COR-L47 (cell line): ENCODE results near the gene TBC1D24.
"Not testable (repeated sequence)": the region's sequence is repeated elsewhere in the genome, so short reads cannot be mapped to it uniquely, and the experiment has no call there.

ENCODE experiments used
- DNase-seq: peaks from one replicate; lab custom pipeline; 2025; lab: John Stamatoyannopoulos, UW

Gene TBC1D24

DNA sequence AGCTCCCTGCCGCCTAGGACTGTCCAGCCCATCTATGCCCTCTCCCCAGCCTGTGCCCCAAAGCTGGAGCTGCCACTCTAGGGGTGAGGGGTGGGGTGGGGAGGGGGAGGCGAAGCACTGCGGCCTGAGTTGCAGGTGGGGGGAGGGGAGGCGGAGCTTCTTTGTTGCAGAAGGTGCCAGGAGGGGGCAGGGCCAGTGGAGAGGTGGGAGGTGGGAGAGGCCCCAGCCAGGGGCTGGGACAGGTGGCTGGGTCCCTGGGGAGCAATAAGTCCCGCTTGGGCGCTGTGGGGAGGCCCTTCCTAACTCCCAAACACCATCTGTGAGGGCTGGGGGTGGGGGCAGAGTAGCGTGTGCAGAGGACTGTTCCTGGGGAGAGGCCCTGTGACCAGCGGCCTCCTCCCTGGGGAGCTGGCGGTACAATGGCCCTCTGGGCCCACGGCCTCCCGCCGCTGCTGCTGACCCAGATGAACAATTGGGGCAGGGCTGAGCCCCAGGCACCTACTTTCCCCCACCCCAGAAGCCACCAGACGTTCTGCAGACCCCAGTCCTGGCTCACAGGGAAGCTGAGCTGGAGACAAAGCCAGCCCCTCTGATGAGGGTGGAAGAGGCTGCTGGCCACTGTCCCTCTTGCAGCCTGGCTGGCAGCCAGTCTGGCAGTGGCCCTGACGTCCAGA is 6.1 kb upstream of the TBC1D24 start:
- peak; percentile 91 for DNase-seq

DNA sequence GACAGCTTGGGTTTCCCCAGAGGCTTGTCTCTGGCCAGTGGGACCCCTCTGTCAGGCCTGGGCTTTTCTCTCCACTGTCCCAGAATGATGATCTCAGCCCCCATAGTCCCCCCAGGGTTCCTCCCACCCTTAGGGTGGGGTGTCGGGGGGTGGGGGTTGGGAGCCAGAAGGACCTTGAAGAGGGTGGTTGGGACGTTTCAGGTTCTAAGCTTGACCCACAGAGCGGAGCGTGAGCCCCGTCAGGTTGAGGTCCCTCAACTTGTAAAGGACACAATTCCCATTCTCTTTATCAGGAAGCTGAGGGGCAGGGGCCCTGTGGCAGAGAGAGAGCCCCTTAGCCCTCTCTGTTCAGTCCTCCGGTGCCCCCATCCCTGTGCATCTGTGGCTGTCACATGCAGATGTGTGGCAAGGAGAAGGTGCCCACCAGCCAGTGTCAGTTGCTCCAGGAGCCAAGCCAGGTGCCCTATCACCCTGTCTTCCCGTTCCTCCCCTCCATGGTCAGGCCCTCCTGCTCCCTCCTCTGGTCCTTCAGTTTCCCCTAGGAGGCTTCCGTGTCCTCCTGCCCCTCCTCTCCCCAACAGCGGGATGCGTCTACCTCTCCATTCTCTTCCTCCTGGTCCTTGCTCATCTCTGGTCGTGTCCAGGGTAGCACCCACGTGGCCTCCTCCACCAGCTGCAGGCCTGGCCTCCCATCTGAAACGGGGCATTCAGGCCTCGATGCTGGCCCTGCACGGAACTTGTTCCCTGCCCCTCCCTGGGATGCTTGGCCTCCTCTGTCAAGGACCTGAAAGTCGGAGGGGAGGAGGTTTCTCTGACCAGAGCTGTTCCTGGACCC is 5.3 kb upstream of the TBC1D24 start:
- DNase-seq, result no peak

DNA sequence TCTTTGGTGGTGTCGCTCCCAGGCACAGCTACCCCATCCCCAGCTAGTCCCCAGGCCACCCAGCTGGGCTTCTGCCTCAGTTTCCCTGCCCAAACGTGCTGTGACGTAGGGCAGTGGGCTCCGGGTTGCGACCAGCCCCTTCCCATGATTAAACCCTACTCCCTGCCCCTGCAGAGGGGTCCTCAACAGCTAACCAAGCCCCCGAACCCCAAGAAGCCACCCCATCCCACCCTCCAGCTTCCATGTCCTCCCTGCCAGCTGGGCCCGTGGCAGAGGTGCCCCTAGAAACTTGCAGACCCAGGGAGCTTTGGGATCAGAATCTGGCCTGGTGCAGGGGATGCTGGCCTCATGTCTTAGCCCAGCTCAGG is 4.7 kb upstream of the TBC1D24 start:
- no peak for DNase-seq

DNA sequence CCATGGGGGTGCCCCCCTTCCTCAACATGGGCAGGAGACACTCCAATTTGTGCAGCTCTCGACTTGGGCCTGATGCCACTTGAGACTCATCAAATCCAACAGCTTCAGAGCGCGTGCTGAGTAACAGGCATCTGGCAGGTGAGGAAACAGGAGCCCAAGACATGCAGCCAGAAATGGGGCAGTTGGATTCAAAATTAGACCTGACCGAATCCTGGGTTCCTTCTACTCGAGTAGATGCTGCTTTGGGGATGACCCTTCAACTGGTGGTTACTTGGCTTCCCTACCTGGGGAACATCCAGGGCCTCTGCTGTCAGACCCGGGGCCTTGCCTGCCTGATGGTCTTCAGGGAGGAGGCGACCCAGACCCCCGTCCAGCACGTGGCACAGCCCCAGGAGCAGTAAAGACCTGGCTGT is 4.3 kb upstream of the TBC1D24 start:
- DNase-seq, result peak; percentile 64

DNA sequence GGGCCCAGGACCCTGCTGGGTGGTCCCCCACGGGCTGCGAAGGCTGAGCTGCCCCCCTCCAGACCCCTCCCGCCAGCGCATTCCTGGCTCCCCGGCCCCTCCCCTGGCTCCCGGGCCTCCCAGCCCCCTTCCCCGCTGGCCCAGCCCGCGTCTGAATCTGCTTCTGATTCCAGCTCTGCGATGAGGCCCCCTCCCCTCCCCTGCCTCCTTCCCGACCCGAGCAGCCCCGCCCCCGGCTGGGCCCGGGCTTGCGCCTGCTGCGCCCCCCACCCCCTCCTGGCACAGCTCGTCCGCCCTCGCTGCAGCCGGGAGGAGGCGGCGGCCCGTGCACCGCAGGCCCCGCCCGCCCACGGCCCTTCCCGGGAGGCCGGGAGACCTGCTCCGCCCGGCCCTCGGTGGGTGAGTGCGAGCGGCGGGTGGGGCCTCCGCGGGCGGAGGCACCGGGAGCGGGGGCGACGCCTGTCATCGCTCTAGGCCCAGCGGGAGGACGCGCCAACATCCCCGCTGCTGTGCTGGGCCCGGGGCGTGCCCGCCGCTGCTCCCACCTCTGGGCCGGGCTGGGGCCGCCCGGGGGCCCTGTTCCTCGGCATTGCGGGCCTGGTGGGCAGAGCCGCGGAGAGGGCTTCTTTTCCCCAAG is 3.8 kb upstream of the TBC1D24 start, which contains the start of gene NTN3:
Gene NTN3 (plus strand): TSS at position 282 of the 637 bp plus-strand sequence. CDS start 405 bp downstream, outside the sequence.
- DNase-seq, result peak; percentile 81

DNA sequence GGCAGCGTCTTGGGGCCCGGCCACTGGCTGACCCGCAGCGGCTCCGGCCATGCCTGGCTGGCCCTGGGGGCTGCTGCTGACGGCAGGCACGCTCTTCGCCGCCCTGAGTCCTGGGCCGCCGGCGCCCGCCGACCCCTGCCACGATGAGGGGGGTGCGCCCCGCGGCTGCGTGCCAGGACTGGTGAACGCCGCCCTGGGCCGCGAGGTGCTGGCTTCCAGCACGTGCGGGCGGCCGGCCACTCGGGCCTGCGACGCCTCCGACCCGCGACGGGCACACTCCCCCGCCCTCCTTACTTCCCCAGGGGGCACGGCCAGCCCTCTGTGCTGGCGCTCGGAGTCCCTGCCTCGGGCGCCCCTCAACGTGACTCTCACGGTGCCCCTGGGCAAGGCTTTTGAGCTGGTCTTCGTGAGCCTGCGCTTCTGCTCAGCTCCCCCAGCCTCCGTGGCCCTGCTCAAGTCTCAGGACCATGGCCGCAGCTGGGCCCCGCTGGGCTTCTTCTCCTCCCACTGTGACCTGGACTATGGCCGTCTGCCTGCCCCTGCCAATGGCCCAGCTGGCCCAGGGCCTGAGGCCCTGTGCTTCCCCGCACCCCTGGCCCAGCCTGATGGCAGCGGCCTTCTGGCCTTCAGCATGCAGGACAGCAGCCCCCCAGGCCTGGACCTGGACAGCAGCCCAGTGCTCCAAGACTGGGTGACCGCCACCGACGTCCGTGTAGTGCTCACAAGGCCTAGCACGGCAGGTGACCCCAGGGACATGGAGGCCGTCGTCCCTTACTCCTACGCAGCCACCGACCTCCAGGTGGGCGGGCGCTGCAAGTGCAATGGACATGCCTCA is 3.1 kb upstream of the TBC1D24 start:
- no peak for DNase-seq

DNA sequence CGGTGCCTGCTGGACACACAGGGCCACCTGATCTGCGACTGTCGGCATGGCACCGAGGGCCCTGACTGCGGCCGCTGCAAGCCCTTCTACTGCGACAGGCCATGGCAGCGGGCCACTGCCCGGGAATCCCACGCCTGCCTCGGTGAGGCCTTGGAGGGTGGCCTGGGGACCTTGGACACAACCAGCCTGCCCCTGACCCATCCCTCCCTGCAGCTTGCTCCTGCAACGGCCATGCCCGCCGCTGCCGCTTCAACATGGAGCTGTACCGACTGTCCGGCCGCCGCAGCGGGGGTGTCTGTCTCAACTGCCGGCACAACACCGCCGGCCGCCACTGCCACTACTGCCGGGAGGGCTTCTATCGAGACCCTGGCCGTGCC is 2.5 kb upstream of the TBC1D24 start:
- no peak for DNase-seq

DNA sequence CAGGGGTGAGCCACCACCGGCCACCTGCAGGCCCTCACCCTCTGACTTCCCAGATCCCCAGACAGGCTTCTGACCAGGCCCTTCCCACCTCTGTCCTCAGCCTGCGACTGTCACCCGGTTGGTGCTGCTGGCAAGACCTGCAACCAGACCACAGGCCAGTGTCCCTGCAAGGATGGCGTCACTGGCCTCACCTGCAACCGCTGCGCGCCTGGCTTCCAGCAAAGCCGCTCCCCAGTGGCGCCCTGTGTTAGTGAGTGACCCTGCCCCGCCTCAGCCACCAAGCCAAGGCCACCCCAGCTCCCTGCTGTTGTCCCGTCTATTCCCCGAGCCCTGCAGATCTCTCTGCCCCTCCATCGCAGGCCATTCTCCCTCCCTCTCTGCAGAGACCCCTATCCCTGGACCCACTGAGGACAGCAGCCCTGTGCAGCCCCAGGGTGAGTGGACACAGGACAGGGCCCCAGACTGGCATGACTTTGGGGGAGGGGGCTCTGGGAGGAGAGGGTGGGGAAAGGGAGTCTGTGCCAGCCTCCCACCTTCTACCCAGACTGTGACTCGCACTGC is 2.0 kb upstream of the TBC1D24 start:
- DNase-seq, result no peak

DNA sequence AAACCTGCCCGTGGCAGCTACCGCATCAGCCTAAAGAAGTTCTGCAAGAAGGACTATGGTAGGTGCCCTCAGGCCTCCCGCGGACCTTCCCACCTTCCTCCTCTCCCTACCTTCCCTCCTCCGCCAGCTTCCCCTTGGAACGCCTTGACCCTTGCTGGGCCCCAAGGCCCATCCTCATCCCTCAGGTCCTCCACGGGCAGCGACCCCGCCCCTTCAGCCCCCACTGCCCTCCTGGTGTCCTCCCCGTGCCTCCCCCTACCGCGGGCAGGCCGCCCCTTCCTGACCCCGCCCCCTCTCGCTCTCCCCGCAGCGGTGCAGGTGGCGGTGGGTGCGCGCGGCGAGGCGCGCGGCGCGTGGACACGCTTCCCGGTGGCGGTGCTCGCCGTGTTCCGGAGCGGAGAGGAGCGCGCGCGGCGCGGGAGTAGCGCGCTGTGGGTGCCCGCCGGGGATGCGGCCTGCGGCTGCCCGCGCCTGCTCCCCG is 1.4 kb upstream of the TBC1D24 start:
- peak; percentile 30 for DNase-seq

DNA sequence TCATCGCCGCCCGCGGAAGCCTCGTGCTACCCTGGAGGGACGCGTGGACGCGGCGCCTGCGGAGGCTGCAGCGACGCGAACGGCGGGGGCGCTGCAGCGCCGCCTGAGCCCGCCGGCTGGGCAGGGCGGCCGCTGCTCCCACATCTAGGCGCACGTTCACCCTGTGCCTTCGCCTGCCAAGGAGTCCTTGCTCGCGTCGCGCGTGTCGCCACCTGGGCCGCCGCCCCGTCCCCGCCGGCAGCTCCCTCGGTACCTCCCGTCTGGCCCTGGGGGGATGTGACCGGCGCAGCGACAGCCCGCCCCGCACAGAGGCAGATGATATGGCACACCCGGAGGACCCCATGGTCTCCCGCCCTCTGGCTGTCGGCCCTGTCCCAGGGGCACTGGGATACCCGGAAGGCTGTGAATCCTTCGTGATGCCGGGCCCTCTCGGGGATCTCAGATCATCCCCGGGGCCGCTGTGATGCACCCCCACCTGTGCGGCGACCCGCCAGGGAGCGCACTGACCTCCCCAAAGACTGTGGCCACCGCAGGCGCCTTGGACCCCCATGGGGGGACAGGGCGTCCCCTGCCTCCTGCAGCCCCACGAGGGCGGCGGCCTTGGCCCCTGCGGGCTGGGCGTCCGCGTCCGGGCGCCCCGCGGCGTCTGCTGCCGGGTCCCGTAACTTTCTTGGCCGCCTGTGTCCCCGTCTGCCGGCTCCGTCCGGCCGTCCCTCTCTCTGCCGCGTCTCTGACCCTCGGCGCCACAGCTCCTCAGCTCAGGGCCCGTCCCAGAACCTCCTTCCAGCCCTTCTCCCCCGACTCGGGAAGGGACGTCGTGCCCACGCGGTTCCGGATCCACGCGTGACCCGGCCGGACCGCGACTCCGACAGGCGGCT is 689 bp upstream of the TBC1D24 start:
- peak; percentile 30 for DNase-seq

DNA sequence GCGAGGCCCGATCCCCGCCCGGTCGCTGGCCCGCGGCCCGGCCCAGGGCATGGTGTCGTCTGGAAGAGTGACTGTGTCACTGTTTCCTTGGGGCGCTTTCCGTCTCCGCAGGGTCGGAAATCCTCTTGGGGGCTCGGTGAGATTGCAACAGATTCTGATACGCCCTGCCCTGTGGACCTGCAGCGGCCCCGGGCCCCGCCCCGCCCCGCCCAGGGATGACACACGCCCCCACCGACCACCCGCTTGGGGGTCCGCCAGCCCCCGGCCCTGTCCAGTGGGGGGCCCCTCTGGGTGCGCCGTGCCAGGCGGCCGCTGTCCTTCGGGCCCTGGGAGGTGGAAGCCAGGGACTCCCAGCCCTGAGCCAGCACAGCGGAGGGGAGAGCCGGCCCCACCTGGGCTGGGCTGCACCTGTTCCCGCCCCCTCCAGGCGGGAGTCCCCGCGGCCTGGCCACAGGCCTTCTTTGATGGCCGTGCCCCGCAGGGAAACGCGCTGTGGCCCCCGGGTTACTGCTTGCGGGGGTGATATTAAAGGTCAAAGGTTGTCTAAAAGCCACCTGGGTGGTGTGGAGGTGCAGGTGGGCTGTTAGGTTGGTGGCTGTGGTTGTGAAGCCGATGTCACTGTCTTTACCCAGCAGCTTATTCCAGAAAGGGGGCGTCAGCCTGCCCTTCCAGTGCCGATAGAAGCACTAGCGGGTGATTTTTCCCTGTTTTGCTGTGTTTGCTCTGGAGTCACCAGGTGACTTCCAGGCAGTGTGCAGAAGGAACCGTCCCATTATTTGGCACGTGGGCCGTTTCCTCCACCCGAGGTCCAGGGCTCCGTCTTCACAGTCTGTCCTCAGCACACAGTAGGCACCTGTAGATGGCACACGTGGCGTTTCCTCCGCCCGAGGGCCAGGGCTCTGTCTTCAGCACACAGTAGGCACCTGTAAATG is 752 bp downstream of the TBC1D24 start:
- peak; percentile 44 for DNase-seq

DNA sequence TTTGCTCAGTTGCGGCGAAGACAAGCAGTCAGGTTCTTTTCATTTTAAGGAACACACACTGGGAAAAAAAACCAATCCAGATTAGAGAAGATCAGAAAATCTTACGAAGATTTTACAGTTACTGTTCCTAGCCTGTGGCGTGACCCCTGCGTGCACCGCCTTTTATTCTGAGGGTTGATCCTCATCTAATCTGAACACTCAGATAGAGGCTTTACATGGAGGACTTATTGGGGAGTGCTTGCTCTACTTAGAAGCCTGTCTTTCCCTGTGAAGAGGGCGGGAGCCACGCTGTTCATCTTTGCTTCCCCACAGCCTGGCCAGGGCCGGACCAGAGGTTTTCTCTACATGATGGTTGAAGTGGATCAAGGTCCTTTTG is 1.4 kb downstream of the TBC1D24 start:
- DNase-seq, result no peak

DNA sequence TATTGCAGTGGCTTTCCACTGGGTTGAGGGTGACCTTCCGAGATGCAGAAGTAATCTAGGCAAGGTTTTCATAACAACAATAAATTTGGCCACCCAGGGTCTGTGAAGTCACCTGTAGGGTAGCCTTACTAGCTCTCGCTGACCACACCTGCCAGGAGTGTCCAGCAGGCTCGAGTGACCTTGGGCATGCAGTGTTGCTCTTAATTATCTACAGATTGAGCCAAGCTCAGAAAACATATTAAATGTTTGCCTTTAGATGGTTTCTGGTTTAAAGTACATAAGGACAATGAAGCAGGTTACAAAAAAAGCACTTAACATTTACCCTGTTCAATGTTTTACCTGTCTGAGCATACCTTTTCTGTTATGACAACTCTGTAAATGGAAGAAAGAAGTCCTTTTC is 1.8 kb downstream of the TBC1D24 start:
- DNase-seq, result no peak

DNA sequence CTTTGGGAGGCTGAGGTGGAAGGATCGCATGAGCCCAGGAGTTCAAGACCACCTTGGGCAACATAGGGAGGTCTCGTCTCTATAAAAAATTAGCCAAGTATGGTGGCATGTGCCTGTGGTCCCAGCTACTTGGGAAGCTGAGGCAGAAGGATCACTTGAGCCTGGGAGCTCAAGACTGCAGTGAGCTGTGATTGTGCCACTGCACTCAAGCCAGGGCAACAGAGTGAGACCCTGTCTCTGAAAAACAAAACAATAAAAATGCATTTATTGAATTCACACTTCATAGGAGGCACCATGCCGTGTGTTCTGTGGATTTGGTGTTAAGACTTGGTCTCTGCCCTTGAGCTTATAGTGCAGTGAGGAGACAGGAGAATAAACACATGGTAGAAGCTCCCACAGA is 2.4 kb downstream of the TBC1D24 start:
- DNase-seq, result no peak

DNA sequence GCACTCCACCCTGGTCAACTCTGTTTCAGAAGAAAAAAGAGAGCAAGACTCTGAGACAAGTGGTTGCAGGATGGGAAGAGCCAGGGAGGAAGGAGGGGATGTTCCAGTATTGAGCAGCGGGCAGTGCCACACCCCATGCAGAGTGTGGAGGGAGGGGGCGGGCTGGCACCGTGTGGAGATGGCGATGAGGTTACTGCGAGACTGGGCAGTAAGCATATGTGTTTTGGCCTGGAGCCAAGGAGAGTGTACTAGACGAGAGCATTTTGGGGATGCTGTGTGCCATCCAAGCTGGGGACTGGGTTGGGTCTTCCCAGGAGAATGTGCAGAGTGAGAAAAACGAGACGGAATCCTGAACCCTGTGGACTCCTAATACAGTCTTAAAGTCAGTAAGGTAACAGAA is 3.4 kb downstream of the TBC1D24 start:
- peak; percentile 63 for DNase-seq

DNA sequence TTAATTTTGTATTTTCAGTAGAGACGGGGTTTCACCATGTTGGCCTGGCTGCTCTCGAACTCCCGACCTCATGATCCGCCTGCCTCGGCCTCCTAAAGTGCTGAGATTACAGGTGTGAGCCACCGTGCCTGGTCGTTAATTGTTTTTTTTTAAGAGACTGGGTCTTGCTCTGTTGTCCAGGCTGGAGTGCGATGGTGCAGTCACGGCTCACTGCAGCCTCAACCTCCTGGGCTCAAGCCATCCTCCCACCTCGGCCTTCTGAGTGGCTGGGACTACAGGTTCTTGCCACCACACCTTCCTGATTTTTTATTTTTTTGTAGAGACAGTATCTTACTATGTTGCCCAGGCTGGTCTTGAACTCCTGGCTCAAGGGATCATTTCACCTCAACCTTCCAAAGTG is 5.1 kb downstream of the TBC1D24 start:
- not testable (repeated sequence) for DNase-seq

DNA sequence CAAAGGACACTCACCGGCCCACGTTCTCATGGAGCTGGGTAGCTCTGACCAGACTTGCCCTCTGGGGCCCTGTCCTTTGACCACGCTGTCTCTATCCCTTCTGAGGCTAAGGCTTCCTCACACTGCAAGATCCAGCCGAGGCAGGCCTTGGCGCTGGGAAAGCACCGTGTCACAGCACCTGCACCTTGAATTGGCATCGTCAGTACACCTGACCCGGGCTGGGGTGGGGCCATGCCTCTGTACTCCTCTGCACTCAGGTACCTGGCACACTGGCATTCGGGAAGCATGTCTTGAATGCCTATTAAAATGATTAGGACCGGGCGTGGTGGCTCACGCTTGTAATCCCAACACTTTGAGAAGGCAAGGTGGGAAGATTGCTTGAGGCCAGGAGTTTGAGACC is 6.0 kb downstream of the TBC1D24 start:
- DNase-seq, result no peak

DNA sequence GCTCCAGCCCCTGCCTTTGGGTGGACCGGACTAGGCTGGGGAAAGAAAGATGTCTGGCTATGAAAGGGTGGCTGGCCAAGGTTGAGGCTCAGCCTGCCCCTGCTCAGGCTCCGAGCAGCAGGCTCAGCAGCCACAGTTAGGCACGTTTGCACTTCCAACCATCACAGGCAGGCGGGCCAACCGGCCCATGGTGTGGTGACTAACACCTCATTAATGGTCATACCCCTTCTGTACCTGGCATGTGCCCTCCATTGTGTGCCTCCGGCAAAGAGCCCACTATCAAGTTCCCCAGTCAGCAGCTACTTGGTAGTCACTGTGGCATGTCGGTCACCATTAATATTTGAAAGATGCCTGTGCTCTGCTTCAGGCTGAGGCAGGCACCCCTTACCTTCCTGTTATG is 6.7 kb downstream of the TBC1D24 start:
- DNase-seq, result no peak

DNA sequence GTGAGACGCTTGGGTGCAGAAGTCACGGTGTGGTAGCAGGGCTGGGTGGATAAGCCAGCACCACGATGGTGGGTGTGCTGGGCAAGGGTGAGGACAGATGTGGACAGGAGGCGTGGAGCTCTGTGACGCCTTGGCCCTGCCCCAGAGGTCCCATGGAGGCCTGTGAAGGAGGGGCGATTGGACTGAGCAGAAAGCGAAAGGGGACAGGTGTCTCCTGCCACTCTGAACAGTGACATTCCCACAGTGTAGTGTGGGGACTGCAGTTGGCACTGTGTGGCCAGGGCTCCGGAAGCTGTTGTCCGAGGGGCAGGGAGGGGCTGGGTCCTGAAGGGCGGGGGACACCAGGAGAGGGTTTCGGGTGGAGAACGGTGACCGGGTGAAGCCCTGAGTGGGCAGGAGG is 7.3 kb downstream of the TBC1D24 start:
- no peak for DNase-seq
